Endodermal cell (in vitro differentiated cells): Measurements from ENCODE around the gene ACTR6. TPM values are rescaled to one million over a fixed set of nuclear protein-coding genes. Genes with fewer than 3 reads are reported as not detected.

Experiments
- DNase-seq: peaks from one replicate; pipeline ENCODE4 v3.0.0-alpha.2; 2017
- H3K27ac ChIP-seq: 2 replicates; pipeline ENCODE4 v1.5.1; 2013; ENCODE audit warnings: mild to moderate bottlenecking, low read depth, low read length, moderate library complexity
- H3K27me3 ChIP-seq: 2 replicates; pipeline ENCODE4 v1.6.1; 2013; ENCODE audit warnings: mild to moderate bottlenecking, low read length, moderate library complexity; ENCODE audit not compliant: insufficient read depth, control insufficient read depth, poor library complexity, severe bottlenecking
- H3K36me3 ChIP-seq: 2 replicates; pipeline ENCODE4 v1.7.0; 2013; ENCODE audit warnings: mild to moderate bottlenecking, low read length, moderate library complexity; ENCODE audit not compliant: control insufficient read depth, insufficient read depth
- H3K4me1 ChIP-seq: one replicate; pipeline ENCODE4 v1.7.0; 2013; ENCODE audit warnings: low read length; ENCODE audit not compliant: control insufficient read depth, insufficient read depth
- H3K4me3 ChIP-seq: 2 replicates; pipeline ENCODE4 v1.5.1; 2013; ENCODE audit warnings: mild to moderate bottlenecking, low read length, moderate library complexity
- H3K9ac ChIP-seq: 2 replicates; pipeline ENCODE4 v1.6.1; 2013; ENCODE audit warnings: mild to moderate bottlenecking, low read length, moderate library complexity; ENCODE audit not compliant: poor library complexity, severe bottlenecking; ENCODE audit errors: extremely low read depth
- H3K9me3 ChIP-seq: 2 replicates; pipeline ENCODE4 v1.6.1; 2013; ENCODE audit warnings: mild to moderate bottlenecking, low read length, moderate library complexity; ENCODE audit not compliant: control insufficient read depth
- H3K27ac Mint-ChIP-seq: 2 replicates; pipeline ENCODE4 v1.8.0; 2020; ENCODE audit warnings: mixed read lengths
- H3K27me3 Mint-ChIP-seq: 2 replicates; pipeline ENCODE4 v1.8.0; 2021; ENCODE audit warnings: mild to moderate bottlenecking, mixed read lengths; ENCODE audit not compliant: insufficient read depth
- H3K36me3 Mint-ChIP-seq: 2 replicates; pipeline ENCODE4 v1.8.0; 2020; ENCODE audit warnings: low read depth, mixed read lengths
- H3K4me1 Mint-ChIP-seq: 2 replicates; pipeline ENCODE4 v1.8.0; 2020; ENCODE audit warnings: mixed read lengths
- H3K4me3 Mint-ChIP-seq: 2 replicates; pipeline ENCODE4 v1.8.0; 2020; ENCODE audit warnings: mild to moderate bottlenecking, moderate library complexity, mixed read lengths
- H3K9me3 Mint-ChIP-seq: 2 replicates; pipeline ENCODE4 v1.8.0; 2020; ENCODE audit warnings: mild to moderate bottlenecking, mixed read lengths
- whole genome bisulfite sequencing, 2 experiments: methylation state at CpG; one replicate each; pipeline versions ENCODE4 v1.1.5 to v1.1.7; 2013; ENCODE audit warnings: missing lambda C conversion rate in 2 of 2, mixed read lengths in 1 of 2; ENCODE audit not compliant: insufficient coverage in 1 of 2, insufficient read length in 1 of 2; 5-methylcytosine and 5-hydroxymethylcytosine counted together
- long read RNA-seq, 4 experiments: library from polyadenylated mRNA in 2 of 4; library from RNA in 1 of 4; library from capped mRNA in 1 of 4; stranded (forward) in 3 of 4; unstranded in 1 of 4; transcript quantifications; one replicate each; pipeline ENCODE4 v2.0.0, GENCODE V29; 2020 to 2021; ENCODE audit warnings: inconsistent platforms in 1 of 4
- polyA plus RNA-seq, 2 experiments: library from polyadenylated mRNA; stranded (reverse); fragments of 50-300 nt; gene quantifications; one replicate each; pipeline ENCODE4 v1.2.3, GENCODE V29; 2013
- total RNA-seq, 2 donors: library from RNA; stranded (reverse); fragmentation: NEBNext Ultra II Directional in 1 of 2; extraction: Animal tissue kit (Norgen Biotek cat#: 25700) in 1 of 2; gene quantifications; 2 replicates in 1 of 2; 3 replicates in 1 of 2; pipeline ENCODE4 v1.2.1, GENCODE V29; 2021
- TF ChIP-seq, protein P1 (sequence below): fragments of 200-600 bp; sonication (generic); conservative IDR thresholded peaks from 2 replicates; pipeline ENCODE4 v1.5.0; 2021; ENCODE audit warnings: antibody characterized with exemption, mild to moderate bottlenecking

ACTR6 gene
- total RNA-seq: 10 to 100 TPM; 39.4 to 47.8 TPM
- 45.5 TPM for polyA plus RNA-seq (2013, experiment 1 of 2)
- polyA plus RNA-seq (2013, experiment 2 of 2): 41.9 TPM
- long read RNA-seq, experiment 1, transcript ACTR6-201 (11 exons, 2,464 nt): major isoform, 15 of 25 reads
- long read RNA-seq, experiment 1, partial matches to known transcripts: 9 of 25 reads
- long read RNA-seq, experiment 1, other reads (novel, unspliced or antisense): 1 of 25 reads
- long read RNA-seq, experiment 2, transcript ACTR6-201 (11 exons, 2,464 nt): major isoform, 50 of 67 reads
- long read RNA-seq, experiment 2, partial matches to known transcripts: 1 of 67 reads
- long read RNA-seq, experiment 2, other reads (novel, unspliced or antisense): 6 of 67 reads
- long read RNA-seq, experiment 3, transcript ACTR6-201 (11 exons, 2,464 nt): major isoform, 99 of 113 reads
- long read RNA-seq, experiment 3, partial matches to known transcripts: 1 of 113 reads
- long read RNA-seq, experiment 3, other reads (novel, unspliced or antisense): 7 of 113 reads
- long read RNA-seq, experiment 4, transcript ACTR6-202 (11 exons, 1,877 nt): minor isoform, 6 of 134 reads
- long read RNA-seq, experiment 4, transcript ACTR6-201 (11 exons, 2,464 nt): major isoform, 106 of 134 reads
- long read RNA-seq, experiment 4, partial matches to known transcripts: 6 of 134 reads
- long read RNA-seq, experiment 4, other reads (novel, unspliced or antisense): 8 of 134 reads

- peaks cover 9% of the 10 kb centered on the region for H3K36me3 Mint-ChIP-seq
- H3K27ac Mint-ChIP-seq: peak within 1 kb of the TSS; percentile 94
- WGBS, 2 experiments: 0 to 1% methylated on average over 19 to 38 of the region's 38 CpGs
- H3K4me3 Mint-ChIP-seq: peak within 1 kb of the TSS; percentile 99
- Histone ChIP-seq H3K36me3 (peaks cover under 1% of the 10 kb centered on the region), H3K27ac (peak within 1 kb of the TSS; percentile 47), H3K27me3 (no peaks in the 10 kb centered on the region), H3K4me3 (peak within 1 kb of the TSS; percentile 95), H3K9me3 (no peaks in the 10 kb centered on the region), H3K4me1 (no peaks in the 10 kb centered on the region), H3K9ac (peak within 1 kb of the TSS; percentile 54)
- no peaks in the 10 kb centered on the region for H3K9me3 Mint-ChIP-seq
- no peaks in the 10 kb centered on the region for H3K4me1 Mint-ChIP-seq
- peak; percentile 99 for DNase-seq
- no peaks in the 10 kb centered on the region for H3K27me3 Mint-ChIP-seq
- TF ChIP-seq, protein P1, sequence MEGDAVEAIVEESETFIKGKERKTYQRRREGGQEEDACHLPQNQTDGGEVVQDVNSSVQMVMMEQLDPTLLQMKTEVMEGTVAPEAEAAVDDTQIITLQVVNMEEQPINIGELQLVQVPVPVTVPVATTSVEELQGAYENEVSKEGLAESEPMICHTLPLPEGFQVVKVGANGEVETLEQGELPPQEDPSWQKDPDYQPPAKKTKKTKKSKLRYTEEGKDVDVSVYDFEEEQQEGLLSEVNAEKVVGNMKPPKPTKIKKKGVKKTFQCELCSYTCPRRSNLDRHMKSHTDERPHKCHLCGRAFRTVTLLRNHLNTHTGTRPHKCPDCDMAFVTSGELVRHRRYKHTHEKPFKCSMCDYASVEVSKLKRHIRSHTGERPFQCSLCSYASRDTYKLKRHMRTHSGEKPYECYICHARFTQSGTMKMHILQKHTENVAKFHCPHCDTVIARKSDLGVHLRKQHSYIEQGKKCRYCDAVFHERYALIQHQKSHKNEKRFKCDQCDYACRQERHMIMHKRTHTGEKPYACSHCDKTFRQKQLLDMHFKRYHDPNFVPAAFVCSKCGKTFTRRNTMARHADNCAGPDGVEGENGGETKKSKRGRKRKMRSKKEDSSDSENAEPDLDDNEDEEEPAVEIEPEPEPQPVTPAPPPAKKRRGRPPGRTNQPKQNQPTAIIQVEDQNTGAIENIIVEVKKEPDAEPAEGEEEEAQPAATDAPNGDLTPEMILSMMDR: no peak
Observed at GRCh38 chr12:100200463-100201181, at the start of gene ACTR6. ACTR6 (plus strand) TSS chr12:100200815; CDS start chr12:100200852, 37 bp downstream.

- Mint-ChIP-seq H3K4me3 (no peak overlapping the region), H3K27ac (peak overlapping the region; percentile 80), H3K36me3 (peaks cover 8% of the 10 kb centered on the region), H3K27me3 (no peaks in the 10 kb centered on the region), H3K4me1 (peaks cover 11% of the 10 kb centered on the region), H3K9me3 (peaks cover 19% of the 10 kb centered on the region)
- Histone ChIP-seq H3K4me3 (no peak overlapping the region), H3K9ac (no peak overlapping the region), H3K4me1 (no peaks in the 10 kb centered on the region), H3K9me3 (peaks cover 42% of the 10 kb centered on the region), H3K27me3 (no peaks in the 10 kb centered on the region), H3K36me3 (no peaks in the 10 kb centered on the region), H3K27ac (no peak overlapping the region)
- TF ChIP-seq, protein P1: no peak
- DNase-seq: peak; percentile 68
- 88 to 100% methylated on average over 1 to 2 of the region's 2 CpGs for WGBS, 2 experiments
Observed at GRCh38 chr12:100151769-100152168, 48.8 kb upstream of the ACTR6 start.

- no peaks in the 10 kb centered on the region for H3K27me3 Mint-ChIP-seq
- H3K4me3 Mint-ChIP-seq: no peak overlapping the region
- peaks cover 21% of the 10 kb centered on the region for H3K9me3 Mint-ChIP-seq
- WGBS, 2 experiments: 94 to 95% methylated on average over 6 to 10 of the region's 10 CpGs
- H3K36me3 Mint-ChIP-seq: peaks cover 12% of the 10 kb centered on the region
- no peak overlapping the region for H3K4me3 ChIP-seq
- TF ChIP-seq, protein P1: no peak
- H3K9ac ChIP-seq: no peak overlapping the region
- no peak overlapping the region for H3K27ac Mint-ChIP-seq
- no peaks in the 10 kb centered on the region for H3K4me1 ChIP-seq
- peaks cover 11% of the 10 kb centered on the region for H3K4me1 Mint-ChIP-seq
- no peaks in the 10 kb centered on the region for H3K27me3 ChIP-seq
- H3K9me3 ChIP-seq: peaks cover 47% of the 10 kb centered on the region
- H3K36me3 ChIP-seq: peaks cover 6% of the 10 kb centered on the region
- no peak for DNase-seq
- H3K27ac ChIP-seq: no peak overlapping the region
Observed at GRCh38 chr12:100153131-100153530, 47.5 kb upstream of the ACTR6 start.
